GM18526 (cell line): ENCODE results near the gene MPDZ.

Experiments
- POLR2A ChIP-seq: IDR thresholded peaks from 3 replicates; pipeline ENCODE4 v1.6.1; 2011; ENCODE audit not compliant: insufficient read length; ENCODE audit errors: extremely low read depth

The MPDZ gene

DNA sequence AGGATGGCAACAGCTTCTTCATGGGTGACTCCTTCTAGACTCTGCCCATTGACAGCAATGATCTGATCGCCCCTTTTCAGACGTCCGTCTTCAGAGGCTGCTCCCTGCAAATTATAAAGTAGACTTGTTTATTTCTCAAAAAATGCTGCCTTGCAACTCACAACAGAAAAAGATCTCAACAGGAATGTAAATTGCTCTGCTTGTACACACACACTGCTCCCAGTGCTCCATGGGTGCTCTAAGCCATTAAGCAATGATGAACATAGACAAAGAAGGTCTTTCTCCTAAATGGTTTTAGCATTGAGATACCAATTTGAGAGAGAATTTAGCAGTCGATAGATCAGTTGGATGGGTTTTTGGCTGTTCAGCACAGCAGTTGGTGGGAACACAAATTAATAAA, 172.5 kb downstream of the MPDZ start:
- no peak for TF ChIP-seq POLR2A

GRCh38 chr9:13100914-13101572, 178.4 kb downstream of the MPDZ start:
- TF ChIP-seq POLR2A = no peak

DNA sequence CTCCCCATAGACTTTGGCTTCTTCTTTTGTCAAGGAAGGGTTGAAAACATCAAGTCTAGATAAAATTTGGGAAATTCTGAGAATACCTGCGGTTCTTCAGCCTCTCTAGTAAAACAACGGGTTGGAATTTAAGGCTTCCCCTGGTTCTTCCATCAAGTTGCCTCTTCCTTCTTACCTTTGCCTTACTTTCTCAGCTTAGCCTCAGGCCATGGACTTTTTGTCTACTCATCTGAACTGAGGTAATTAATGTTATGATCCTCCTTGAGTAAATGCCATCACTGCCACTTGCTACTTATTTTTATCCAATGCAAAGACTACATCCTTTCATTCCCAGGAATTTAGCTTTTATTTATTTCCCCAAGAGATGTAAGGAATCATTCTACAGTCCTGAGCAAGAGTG, 184.4 kb downstream of the MPDZ start:
- TF ChIP-seq POLR2A = no peak

DNA sequence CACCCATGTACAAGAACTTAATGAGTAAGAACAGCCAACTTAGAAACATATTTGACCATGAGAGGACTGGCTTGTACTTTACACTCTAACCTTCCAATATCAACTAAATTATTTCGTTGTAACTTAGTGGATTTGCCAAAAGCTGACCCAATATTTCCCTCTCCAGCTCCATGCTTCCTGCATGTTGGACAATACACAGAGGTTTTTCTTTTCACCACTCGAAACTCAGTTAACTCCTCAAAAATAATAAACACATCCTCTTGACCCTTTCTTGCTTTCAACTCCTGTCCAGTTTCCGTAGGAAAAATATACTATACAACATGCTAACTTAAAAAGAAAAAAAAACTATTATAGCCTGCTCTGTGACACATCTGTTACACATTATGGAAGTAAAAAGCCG, 188.9 kb downstream of the MPDZ start:
- TF ChIP-seq POLR2A = no peak

DNA sequence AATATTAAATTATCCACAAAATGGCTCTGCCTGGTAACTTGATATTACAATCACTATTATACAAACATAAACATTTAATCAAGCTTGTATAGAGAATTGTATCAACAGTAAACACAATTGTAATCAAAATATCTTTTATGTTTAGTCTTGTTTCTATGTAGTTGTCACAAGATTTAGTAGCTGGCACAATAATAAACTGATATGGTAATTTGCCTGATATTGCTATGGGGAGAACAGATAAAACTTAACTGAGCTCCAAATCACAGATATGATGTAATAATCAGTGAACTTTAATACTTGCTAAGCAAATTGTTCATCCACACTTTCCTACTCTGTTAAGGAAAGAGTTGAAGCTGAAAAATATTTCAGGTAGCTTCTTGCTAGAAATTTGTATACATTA, 189.8 kb downstream of the MPDZ start:
- no peak for TF ChIP-seq POLR2A

DNA sequence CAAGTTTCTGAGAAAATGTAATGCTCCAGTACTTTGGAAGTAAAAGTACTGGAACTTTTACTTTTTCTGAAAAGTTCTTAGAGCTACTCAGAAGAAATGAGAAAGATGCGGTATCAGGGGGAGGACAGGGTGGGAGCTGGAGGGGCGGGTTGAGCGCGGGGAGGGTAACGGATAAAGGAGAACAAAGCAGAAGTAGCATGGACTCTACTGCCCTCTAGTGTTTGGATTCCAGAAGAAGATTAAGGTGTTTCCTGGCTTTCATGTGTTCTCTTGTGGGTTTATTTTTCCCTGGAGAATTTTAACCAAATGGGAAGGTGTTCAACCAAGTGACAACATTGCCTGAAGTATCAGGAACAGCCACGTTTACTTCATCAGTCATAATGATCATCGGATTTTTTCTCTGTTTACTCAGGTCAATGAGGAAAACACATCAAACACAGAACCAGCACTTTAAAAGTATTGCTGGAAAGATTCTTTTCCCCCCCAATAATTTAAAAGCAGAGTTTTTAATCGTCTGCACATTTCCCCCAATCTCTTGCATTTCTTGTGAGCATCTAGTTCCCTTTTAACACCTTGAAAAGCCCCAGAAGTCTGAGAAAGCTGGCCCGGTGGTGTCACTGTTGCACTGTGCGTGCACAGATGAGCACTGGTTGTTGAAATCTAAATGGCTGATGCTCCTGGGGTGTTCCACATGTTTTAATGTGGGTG, 190.6 kb downstream of the MPDZ start:
- no peak for TF ChIP-seq POLR2A

DNA sequence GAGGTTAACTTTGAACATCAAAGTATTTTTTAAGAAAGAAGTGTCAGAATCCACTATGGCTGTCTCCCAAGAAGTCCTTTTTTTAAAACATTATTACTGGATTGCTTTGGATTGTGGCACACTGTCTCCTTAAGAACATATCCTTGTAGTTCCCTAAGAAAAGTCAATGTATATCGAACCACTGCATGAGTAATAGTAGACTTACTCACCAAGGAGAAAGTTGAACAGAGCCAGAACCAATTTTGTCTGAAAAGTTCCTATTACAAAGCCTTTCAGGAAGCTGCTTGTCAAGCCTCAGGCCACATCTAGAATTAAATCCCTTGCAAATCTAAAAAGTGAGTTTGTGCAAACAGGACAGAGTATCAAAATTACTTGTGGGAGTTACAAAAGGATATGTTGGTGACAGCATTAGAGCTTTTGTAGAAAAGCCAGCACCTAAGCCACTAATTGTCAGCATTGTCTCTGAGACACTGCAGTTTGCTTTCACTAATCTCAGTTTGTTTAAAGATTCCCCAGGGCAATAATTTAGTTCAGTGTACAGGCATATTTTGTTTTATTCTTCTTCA, 195.4 kb downstream of the MPDZ start:
- TF ChIP-seq POLR2A = no peak

DNA sequence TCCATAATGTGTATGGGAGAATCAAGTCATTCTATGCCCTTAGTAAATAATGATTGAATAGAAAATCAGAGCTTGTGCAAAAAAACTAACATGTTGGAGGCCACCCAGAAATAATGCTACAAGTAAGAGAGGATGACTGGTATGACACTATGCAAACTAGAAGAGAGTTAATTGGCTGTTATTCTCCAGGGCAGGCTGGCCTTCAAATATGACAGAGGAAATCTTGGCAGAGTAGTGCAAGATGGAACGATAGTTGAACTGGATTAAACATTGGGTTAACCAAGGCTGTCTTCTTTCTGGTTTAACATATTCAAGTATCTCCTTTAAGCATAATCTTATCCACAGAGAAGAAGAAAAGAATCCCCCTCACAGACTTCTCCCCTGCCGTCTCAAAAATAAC, 196.1 kb downstream of the MPDZ start:
- no peak for TF ChIP-seq POLR2A

DNA sequence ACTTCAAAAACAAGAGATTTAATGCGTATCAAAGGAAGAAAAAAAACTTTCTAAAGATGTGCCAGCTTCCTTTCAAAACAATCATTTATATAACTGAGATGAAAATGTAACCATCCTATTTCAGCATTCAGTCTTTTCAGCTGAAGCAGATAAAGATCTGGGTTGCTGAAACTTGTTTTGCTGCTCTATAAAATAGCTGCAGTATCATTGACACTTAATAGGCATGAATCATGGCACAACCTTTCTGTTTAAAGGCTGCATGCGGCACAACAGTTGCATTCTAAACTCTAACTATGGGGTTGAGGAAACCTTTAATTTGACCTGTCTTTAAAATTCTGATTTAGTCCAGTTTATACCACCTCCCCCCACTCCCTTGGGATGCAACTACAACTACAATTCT, 196.7 kb downstream of the MPDZ start:
- TF ChIP-seq POLR2A = no peak

DNA sequence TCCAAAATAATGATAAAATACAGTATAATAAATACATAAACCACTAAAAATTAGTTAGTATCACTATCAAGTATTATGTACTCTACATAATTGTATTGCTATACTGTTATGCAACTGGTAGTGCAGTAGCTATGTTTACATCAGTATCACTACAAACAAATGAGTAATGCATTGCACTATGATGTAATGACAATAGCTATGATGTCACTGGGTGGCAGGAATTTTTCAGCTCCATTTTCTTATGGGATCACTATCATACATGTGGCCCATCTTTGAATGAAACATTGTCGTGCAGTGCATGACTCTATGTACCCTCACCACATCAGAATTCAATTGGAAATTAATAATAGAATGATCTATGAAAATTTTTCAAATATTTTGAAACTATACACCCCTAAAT, 201.3 kb downstream of the MPDZ start:
- TF ChIP-seq POLR2A = no peak

DNA sequence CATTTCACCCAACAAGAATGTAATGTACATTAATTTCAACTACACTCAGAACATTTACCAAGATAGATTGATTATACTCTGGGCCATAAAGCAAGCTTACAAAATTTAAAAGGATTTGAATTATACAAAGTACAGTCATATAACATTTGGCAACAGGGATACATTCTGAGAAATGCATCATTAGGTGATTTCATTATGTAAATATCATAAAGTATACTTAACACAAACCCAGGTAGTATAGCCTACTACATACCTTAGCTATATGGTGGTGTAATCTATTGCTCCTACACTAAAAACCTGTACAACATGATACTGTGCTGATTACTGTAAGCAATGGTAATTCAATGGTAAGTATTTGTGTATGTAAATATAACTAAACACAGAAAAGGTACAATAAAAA, 202.9 kb downstream of the MPDZ start:
- TF ChIP-seq POLR2A = no peak

DNA sequence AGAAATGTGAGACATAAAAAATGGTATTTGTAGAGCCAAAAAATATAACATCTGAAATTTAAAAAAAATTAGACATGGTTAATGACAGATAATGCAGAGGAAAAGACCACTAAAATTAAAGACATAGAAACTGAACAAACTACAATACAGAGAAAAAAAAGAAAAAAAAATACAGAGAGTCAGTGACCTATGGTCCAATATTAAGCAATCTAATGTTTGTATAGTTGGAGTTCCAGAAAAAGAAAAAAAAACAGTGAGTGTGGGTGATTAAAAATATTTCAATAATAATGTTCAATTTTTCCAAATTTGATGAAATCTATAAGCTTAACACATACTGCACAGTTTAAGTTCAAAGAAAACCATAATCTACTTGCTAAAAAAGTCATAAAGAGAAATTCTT, 207.6 kb downstream of the MPDZ start:
- no peak for TF ChIP-seq POLR2A

GRCh38 chr9:13070612-13071595, 208.6 kb downstream of the MPDZ start:
- TF ChIP-seq POLR2A = no peak

DNA sequence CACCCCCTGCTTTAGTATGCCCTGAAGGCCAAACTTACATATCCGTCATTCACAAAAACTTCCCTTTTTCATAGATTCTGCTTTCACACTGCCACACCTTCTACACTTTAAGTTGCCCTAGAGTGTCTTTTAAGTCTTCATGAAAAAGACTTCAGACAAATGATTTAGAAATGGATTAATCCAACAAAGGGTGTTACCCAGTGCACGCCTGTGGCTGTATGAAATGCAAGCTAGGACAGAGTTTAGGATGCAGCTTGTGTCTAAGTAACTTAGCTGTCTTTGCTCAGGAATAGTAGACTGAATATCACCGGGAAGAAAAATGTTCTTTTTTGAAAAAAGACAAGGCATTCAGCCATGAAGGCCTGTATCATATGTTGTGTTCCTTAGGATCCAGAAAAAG, 210.0 kb downstream of the MPDZ start:
- TF ChIP-seq POLR2A = no peak

- TF ChIP-seq POLR2A = no peak
Observed at GRCh38 chr9:13064676-13065075, 214.8 kb downstream of the MPDZ start.
